Measurements from ENCODE around the gene TAS2R40.

The TAS2R40 gene

DNA sequence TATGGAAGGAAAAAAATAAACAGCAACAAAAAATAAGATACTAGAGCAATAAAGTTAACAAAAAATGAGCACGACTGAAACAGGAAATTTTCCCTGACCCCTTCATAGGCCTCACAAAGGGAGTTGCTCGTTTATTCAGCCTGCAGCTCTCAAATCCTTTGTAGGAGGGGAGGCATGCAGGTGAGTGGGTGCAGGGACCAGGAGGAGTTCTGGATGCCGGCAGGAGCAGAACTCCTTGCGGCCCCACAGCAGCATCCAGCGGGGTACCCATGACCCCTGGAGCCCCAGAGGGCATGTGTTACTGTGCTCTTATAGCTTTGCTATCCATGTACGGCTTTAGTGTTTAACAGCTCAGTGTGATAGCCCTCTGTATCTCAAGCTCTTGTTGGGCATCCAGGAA is 32.8 kb upstream of the TAS2R40 start:
- H3K36me3 ChIP-seq (ENCODE audit: low read length) = no peaks in the 10 kb centered on the region
- no peaks in the 10 kb centered on the region for H3K79me2 ChIP-seq (ENCODE audit: insufficient read depth, low read length)
- H3K9me3 ChIP-seq (ENCODE audit: insufficient read depth, low read length) = no peaks in the 10 kb centered on the region
- H3K9ac ChIP-seq (ENCODE audit: low read length) = no peak overlapping the region
- no peak overlapping the region for H3K4me3 ChIP-seq (ENCODE audit: insufficient read depth, low read length, poor library complexity, severe bottlenecking)
- no peaks in the 10 kb centered on the region for H3K9me2 ChIP-seq (replicated peaks; ENCODE audit: insufficient read depth, low read length)
- H3F3A ChIP-seq (ENCODE audit: insufficient read depth) = no peaks in the 10 kb centered on the region
- TF ChIP-seq, protein P1, sequence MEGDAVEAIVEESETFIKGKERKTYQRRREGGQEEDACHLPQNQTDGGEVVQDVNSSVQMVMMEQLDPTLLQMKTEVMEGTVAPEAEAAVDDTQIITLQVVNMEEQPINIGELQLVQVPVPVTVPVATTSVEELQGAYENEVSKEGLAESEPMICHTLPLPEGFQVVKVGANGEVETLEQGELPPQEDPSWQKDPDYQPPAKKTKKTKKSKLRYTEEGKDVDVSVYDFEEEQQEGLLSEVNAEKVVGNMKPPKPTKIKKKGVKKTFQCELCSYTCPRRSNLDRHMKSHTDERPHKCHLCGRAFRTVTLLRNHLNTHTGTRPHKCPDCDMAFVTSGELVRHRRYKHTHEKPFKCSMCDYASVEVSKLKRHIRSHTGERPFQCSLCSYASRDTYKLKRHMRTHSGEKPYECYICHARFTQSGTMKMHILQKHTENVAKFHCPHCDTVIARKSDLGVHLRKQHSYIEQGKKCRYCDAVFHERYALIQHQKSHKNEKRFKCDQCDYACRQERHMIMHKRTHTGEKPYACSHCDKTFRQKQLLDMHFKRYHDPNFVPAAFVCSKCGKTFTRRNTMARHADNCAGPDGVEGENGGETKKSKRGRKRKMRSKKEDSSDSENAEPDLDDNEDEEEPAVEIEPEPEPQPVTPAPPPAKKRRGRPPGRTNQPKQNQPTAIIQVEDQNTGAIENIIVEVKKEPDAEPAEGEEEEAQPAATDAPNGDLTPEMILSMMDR (IDR thresholded peaks at IDR 0.05; ENCODE audit: insufficient read depth, low read length, poor library complexity, severe bottlenecking) = no peak
- no peak for TF ChIP-seq EZH2phosphoT487 (conservative IDR thresholded peaks at IDR 0.05; ENCODE audit: low read length)
- H3K4me2 ChIP-seq (ENCODE audit: low read depth, low read length, poor library complexity, severe bottlenecking) = no peak overlapping the region
- H3K27me3 ChIP-seq (ENCODE audit: low read length) = no peaks in the 10 kb centered on the region
- no peaks in the 10 kb centered on the region for H4K20me1 ChIP-seq (ENCODE audit: low read depth, low read length)
- no peak overlapping the region for H2AFZ ChIP-seq (ENCODE audit: low read depth, low read length, severe bottlenecking)
- H3K27ac ChIP-seq (ENCODE audit: low read depth, low read length) = no peak overlapping the region

- no peak overlapping the region for H3K4me3 ChIP-seq (ENCODE audit: insufficient read depth, low read length, poor library complexity, severe bottlenecking)
- TF ChIP-seq, protein P1 (IDR thresholded peaks at IDR 0.05; ENCODE audit: insufficient read depth, low read length, poor library complexity, severe bottlenecking) = no peak
- TF ChIP-seq EZH2phosphoT487 (conservative IDR thresholded peaks at IDR 0.05; ENCODE audit: low read length) = no peak
- no peaks in the 10 kb centered on the region for H3K9me2 ChIP-seq (replicated peaks; ENCODE audit: insufficient read depth, low read length)
- H3F3A ChIP-seq (ENCODE audit: insufficient read depth) = no peaks in the 10 kb centered on the region
- no peak overlapping the region for H3K27ac ChIP-seq (ENCODE audit: low read depth, low read length)
- no peaks in the 10 kb centered on the region for H3K27me3 ChIP-seq (ENCODE audit: low read length)
- no peak overlapping the region for H2AFZ ChIP-seq (ENCODE audit: low read depth, low read length, severe bottlenecking)
- no peak overlapping the region for H3K4me2 ChIP-seq (ENCODE audit: low read depth, low read length, poor library complexity, severe bottlenecking)
- no peak overlapping the region for H3K9ac ChIP-seq (ENCODE audit: low read length)
- H3K36me3 ChIP-seq (ENCODE audit: low read length) = no peaks in the 10 kb centered on the region
- H4K20me1 ChIP-seq (ENCODE audit: low read depth, low read length) = no peaks in the 10 kb centered on the region
- no peaks in the 10 kb centered on the region for H3K79me2 ChIP-seq (ENCODE audit: insufficient read depth, low read length)
- H3K9me3 ChIP-seq (ENCODE audit: insufficient read depth, low read length) = no peaks in the 10 kb centered on the region
These were observed 28.0 kb upstream of the TAS2R40 start for GRCh38 chr7:143193880-143194279.

GRCh38 chr7:143199040-143199439 is 22.8 kb upstream of the TAS2R40 start:
- no peaks in the 10 kb centered on the region for H3K9me3 ChIP-seq (ENCODE audit: insufficient read depth, low read length)
- no peak overlapping the region for H3K4me3 ChIP-seq (ENCODE audit: insufficient read depth, low read length, poor library complexity, severe bottlenecking)
- H3K9me2 ChIP-seq (replicated peaks; ENCODE audit: insufficient read depth, low read length) = no peaks in the 10 kb centered on the region
- H3K36me3 ChIP-seq (ENCODE audit: low read length) = no peaks in the 10 kb centered on the region
- no peak overlapping the region for H3K27ac ChIP-seq (ENCODE audit: low read depth, low read length)
- H4K20me1 ChIP-seq (ENCODE audit: low read depth, low read length) = no peaks in the 10 kb centered on the region
- no peak overlapping the region for H3K9ac ChIP-seq (ENCODE audit: low read length)
- no peak overlapping the region for H3K4me2 ChIP-seq (ENCODE audit: low read depth, low read length, poor library complexity, severe bottlenecking)
- TF ChIP-seq, protein P1 (IDR thresholded peaks at IDR 0.05; ENCODE audit: insufficient read depth, low read length, poor library complexity, severe bottlenecking) = no peak
- TF ChIP-seq EZH2phosphoT487 (conservative IDR thresholded peaks at IDR 0.05; ENCODE audit: low read length) = no peak
- no peaks in the 10 kb centered on the region for H3K27me3 ChIP-seq (ENCODE audit: low read length)
- H3K79me2 ChIP-seq (ENCODE audit: insufficient read depth, low read length) = no peaks in the 10 kb centered on the region
- H2AFZ ChIP-seq (ENCODE audit: low read depth, low read length, severe bottlenecking) = no peak overlapping the region
- H3F3A ChIP-seq (ENCODE audit: insufficient read depth) = no peaks in the 10 kb centered on the region
